ENCODE results near the gene SORCS3. TPM values are rescaled to one million over a fixed set of nuclear protein-coding genes. Genes with fewer than 3 reads are reported as not detected.

The SORCS3 gene
- total RNA-seq, 1 experiment from 2014 or later = not detected

- ChIA-PET CTCF (no interaction called here), POLR2A (no interaction called here)
- intact Hi-C loops (cut with micrococcal nuclease) = no loop called here
These were observed 542.4 kb downstream of the SORCS3 start for GRCh38 chr10:105183536-105183935.

GRCh38 chr10:105185161-105185560 lies 544.1 kb downstream of the SORCS3 start:
- DNase-seq (ENCODE audit: low read depth, low spot score) (no peak), ATAC-seq (no peak)
- ChIA-PET POLR2A (no interaction called here), RAD21 (ENCODE audit: low non-redundant PET in 1 of 2, low total read pairs in 2 of 2, uncharacterized antibody in 2 of 2, unreplicated experiment in 2 of 2) (no interaction called here), CTCF (no interaction called here)
- H3K4me1 ChIP-seq (ENCODE audit: control insufficient read depth in 1 of 2, insufficient read depth in 2 of 2, low read length in 2 of 2) = no peaks in the 10 kb centered on the region
- intact Hi-C loops (cut with micrococcal nuclease) = no loop called here
- no peaks in the 10 kb centered on the region for H3K79me2 ChIP-seq (ENCODE audit: insufficient read depth, low read length)
- H2AFZ ChIP-seq (ENCODE audit: low read depth, low read length, poor library complexity, severe bottlenecking) = no peak overlapping the region
- no TSS peak for BruUV-seq (replicated peaks)
- no peaks in the 10 kb centered on the region for H3K9me2 ChIP-seq (ENCODE audit: insufficient read depth)
- no peaks in the 10 kb centered on the region for H3K36me3 ChIP-seq (ENCODE audit: control insufficient read depth in 1 of 2, insufficient read depth in 2 of 2, low read length in 2 of 2)
- H3K9me3 ChIP-seq (ENCODE audit: control insufficient read depth in 1 of 2, insufficient read depth in 1 of 2, low read depth in 1 of 2, low read length in 2 of 2) = no peaks in the 10 kb centered on the region; a peak in 1 of 4 replicates
- no peak overlapping the region for H3K27ac ChIP-seq (ENCODE audit: low read depth, low read length)
- H3K9ac ChIP-seq (ENCODE audit: low read length) = no peak overlapping the region
- no peaks in the 10 kb centered on the region for H3K27me3 ChIP-seq (ENCODE audit: insufficient read depth, low read length)
- TF ChIP-seq ZBTB33 (IDR thresholded peaks at IDR 0.05; ENCODE audit: extremely low read depth, insufficient replicate concordance, low read length) (no peak), SP1 (IDR thresholded peaks at IDR 0.05; ENCODE audit: low read depth) (no peak), FOSL1 (IDR thresholded peaks at IDR 0.05; ENCODE audit: low read depth) (no peak), EGR1 (IDR thresholded peaks at IDR 0.05; ENCODE audit: low read depth) (no peak), POLR2A (IDR thresholded peaks at IDR 0.05; ENCODE audit: borderline replicate concordance, extremely low read depth, insufficient read depth, insufficient read length) (no peak)
- H3K4me2 ChIP-seq (ENCODE audit: low read length) = no peak overlapping the region
- no peaks in the 10 kb centered on the region for H4K20me1 ChIP-seq (ENCODE audit: insufficient read depth)
- H3K4me3 ChIP-seq (replicated peaks in 1 of 2; ENCODE audit: low read depth in 1 of 2, low read length in 2 of 2) = no peak overlapping the region

More at GRCh38 chr10:105183536-105183935, 542.4 kb downstream of the SORCS3 start:
- H3K79me2 ChIP-seq (ENCODE audit: insufficient read depth, low read length) = no peaks in the 10 kb centered on the region
- BruUV-seq (replicated peaks) = no TSS peak
- RAD21 ChIA-PET (ENCODE audit: low non-redundant PET in 1 of 2, low total read pairs in 2 of 2, uncharacterized antibody in 2 of 2, unreplicated experiment in 2 of 2) = no interaction called here
- no peaks in the 10 kb centered on the region for H3K36me3 ChIP-seq (ENCODE audit: control insufficient read depth in 1 of 2, insufficient read depth in 2 of 2, low read length in 2 of 2)
- no peaks in the 10 kb centered on the region for H3K4me1 ChIP-seq (ENCODE audit: control insufficient read depth in 1 of 2, insufficient read depth in 2 of 2, low read length in 2 of 2)
- no peaks in the 10 kb centered on the region for H3K27me3 ChIP-seq (ENCODE audit: insufficient read depth, low read length)
- no peaks in the 10 kb centered on the region for H4K20me1 ChIP-seq (ENCODE audit: insufficient read depth)
- TF ChIP-seq ZFX (IDR thresholded peaks at IDR 0.05) (0 out of 2 replicates have a peak, but pooled peaks have one; percentile 10), EZH2 (IDR thresholded peaks at IDR 0.05) (no peak)
- H2AFZ ChIP-seq (ENCODE audit: low read depth, low read length, poor library complexity, severe bottlenecking) = no peak overlapping the region
- H3K4me2 ChIP-seq (ENCODE audit: low read length) = no peak overlapping the region
- ATAC-seq (no peak), DNase-seq (ENCODE audit: low read depth, low spot score) (no peak)
- no peaks in the 10 kb centered on the region for H3K9me2 ChIP-seq (ENCODE audit: insufficient read depth)
- no peak overlapping the region for H3K9ac ChIP-seq (ENCODE audit: low read length)
- no peak overlapping the region for H3K27ac ChIP-seq (ENCODE audit: low read depth, low read length)
- no peak overlapping the region for H3K4me3 ChIP-seq (replicated peaks in 1 of 2; ENCODE audit: low read depth in 1 of 2, low read length in 2 of 2)
- no peaks in the 10 kb centered on the region; a peak in 1 of 4 replicates for H3K9me3 ChIP-seq (ENCODE audit: control insufficient read depth in 1 of 2, insufficient read depth in 1 of 2, low read depth in 1 of 2, low read length in 2 of 2)
